Measurements from ENCODE around the gene MARVELD1.

The MARVELD1 gene

GRCh38 chr10:97724341-97724941 lies 10.9 kb downstream of the MARVELD1 start:
- no peak for DNase-seq

- DNase-seq = no peak
These were observed 13.2 kb downstream of the MARVELD1 start for GRCh38 chr10:97726636-97727178.

GRCh38 chr10:97729014-97729413 lies 15.5 kb downstream of the MARVELD1 start:
- DNase-seq = no peak

- DNase-seq = peak; percentile 41 to 55
These were observed 18.0 kb downstream of the MARVELD1 start for GRCh38 chr10:97731346-97732051.

GRCh38 chr10:97732052-97732359 lies 18.5 kb downstream of the MARVELD1 start:
- no peak for DNase-seq

- DNase-seq = no peak
These were observed 19.7 kb downstream of the MARVELD1 start for GRCh38 chr10:97733256-97733655.

- DNase-seq = no peak
These were observed 20.5 kb downstream of the MARVELD1 start for GRCh38 chr10:97734021-97734420.

GRCh38 chr10:97736403-97736901 lies 22.9 kb downstream of the MARVELD1 start:
- no peak for DNase-seq

GRCh38 chr10:97736902-97737769 lies 23.6 kb downstream of the MARVELD1 start, which contains the start of gene ZFYVE27:
Gene ZFYVE27 (plus strand): TSS chr10:97737128. CDS start chr10:97738478, 1,350 bp downstream.
- peak; percentile 97 for DNase-seq

- DNase-seq = no peak
These were observed 24.3 kb downstream of the MARVELD1 start for GRCh38 chr10:97737770-97738265.

GRCh38 chr10:97738616-97739015 lies 25.1 kb downstream of the MARVELD1 start:
- DNase-seq = no peak

GRCh38 chr10:97740613-97741012 lies 27.1 kb downstream of the MARVELD1 start:
- no peak for DNase-seq

- no peak for DNase-seq
These were observed 29.8 kb downstream of the MARVELD1 start for GRCh38 chr10:97743169-97743943.

- no peak for DNase-seq
These were observed 31.0 kb downstream of the MARVELD1 start for GRCh38 chr10:97744405-97745035.

GRCh38 chr10:97747573-97747972 lies 34.0 kb downstream of the MARVELD1 start:
- DNase-seq = no peak

GRCh38 chr10:97748116-97748515 lies 34.6 kb downstream of the MARVELD1 start:
- DNase-seq = no peak

GRCh38 chr10:97752956-97753355 lies 39.4 kb downstream of the MARVELD1 start:
- DNase-seq = no peak

GRCh38 chr10:97754726-97755125 lies 41.2 kb downstream of the MARVELD1 start:
- no peak for DNase-seq

- DNase-seq = no peak
These were observed 42.2 kb downstream of the MARVELD1 start for GRCh38 chr10:97755718-97756117.

- no peak for DNase-seq
These were observed 43.9 kb downstream of the MARVELD1 start for GRCh38 chr10:97757471-97757870.

- peak; percentile 40 to 54 for DNase-seq
These were observed 45.8 kb downstream of the MARVELD1 start for GRCh38 chr10:97759158-97759887.
